Neuronal stem cell (in vitro differentiated cells): ENCODE results near the gene WDPCP.

Source experiments
- DNase-seq: peaks from one replicate; pipeline ENCODE4 v3.0.0-alpha.2; 2013; ENCODE audit warnings: low spot score
- H2AFZ ChIP-seq: one replicate; pipeline ENCODE4 v1.6.1; 2013; ENCODE audit warnings: mild to moderate bottlenecking, low read length, inconsistent platforms
- H2AK5ac ChIP-seq: 2 replicates; pipeline ENCODE4 v1.6.1; 2013; ENCODE audit warnings: low read depth, mild to moderate bottlenecking, inconsistent platforms, low read length, moderate library complexity, mixed read lengths
- H2BK120ac ChIP-seq: 2 replicates; pipeline ENCODE4 v1.6.1; 2013; ENCODE audit warnings: low read depth, mild to moderate bottlenecking, inconsistent platforms, low read length, moderate library complexity, mixed read lengths
- H2BK12ac ChIP-seq: one replicate; pipeline ENCODE4 v1.6.1; 2013; ENCODE audit warnings: low read length, inconsistent platforms
- H2BK15ac ChIP-seq: 2 replicates; pipeline ENCODE4 v1.6.1; 2013; ENCODE audit warnings: mild to moderate bottlenecking, low read length, inconsistent platforms, mixed read lengths
- H2BK5ac ChIP-seq: one replicate; pipeline ENCODE4 v1.6.1; 2013; ENCODE audit warnings: inconsistent platforms, mild to moderate bottlenecking, low read length, moderate library complexity
- H3K14ac ChIP-seq: one replicate; pipeline ENCODE4 v1.6.1; 2013; ENCODE audit warnings: low read length, inconsistent platforms
- H3K18ac ChIP-seq: 2 replicates; pipeline ENCODE4 v1.6.1; 2013; ENCODE audit warnings: low read length, inconsistent platforms
- H3K23ac ChIP-seq: 2 replicates; pipeline ENCODE4 v1.6.1; 2013; ENCODE audit warnings: low read depth, mild to moderate bottlenecking, mixed read lengths, low read length, inconsistent platforms; ENCODE audit not compliant: poor library complexity
- H3K27ac ChIP-seq: replicated peaks from 3 replicates; pipeline ENCODE4 v1.5.1; 2013; ENCODE audit warnings: low read length, inconsistent platforms
- H3K27me3 ChIP-seq, 3 experiments: 2 replicates each; pipeline ENCODE4 v1.6.1; 2013; ENCODE audit warnings: low read length in 3 of 3, mild to moderate bottlenecking in 2 of 3, inconsistent platforms in 1 of 3, low read depth in 1 of 3, mixed read lengths in 1 of 3, moderate library complexity in 1 of 3; ENCODE audit not compliant: control insufficient read depth in 3 of 3, insufficient read depth in 3 of 3
- H3K36me3 ChIP-seq, 2 donors: replicated peaks in 1 of 2; 2 replicates each; pipeline ENCODE4 v1.6.1; 2013; ENCODE audit warnings: low read length in 2 of 2; ENCODE audit not compliant: control insufficient read depth in 2 of 2, insufficient read depth in 2 of 2
- H3K4ac ChIP-seq: 2 replicates; pipeline ENCODE4 v1.6.1; 2013; ENCODE audit warnings: inconsistent platforms, mild to moderate bottlenecking, low read length, moderate library complexity
- H3K4me1 ChIP-seq, 2 donors: 1 replicate in 1 of 2; 2 replicates in 1 of 2; pipeline ENCODE4 v1.6.1; 2013; ENCODE audit warnings: low read length in 2 of 2, low read depth in 1 of 2; ENCODE audit not compliant: control insufficient read depth in 2 of 2, insufficient read depth in 1 of 2
- H3K4me2 ChIP-seq: one replicate; pipeline ENCODE4 v1.6.1; 2013; ENCODE audit warnings: mild to moderate bottlenecking, low read length, inconsistent platforms; ENCODE audit not compliant: insufficient read depth, poor library complexity, severe bottlenecking
- H3K4me3 ChIP-seq, 2 donors: 2 replicates each; pipeline ENCODE4 v1.5.1; 2013; ENCODE audit warnings: low read length in 2 of 2, mild to moderate bottlenecking in 2 of 2, inconsistent platforms in 1 of 2, moderate library complexity in 1 of 2
- H3K79me1 ChIP-seq: one replicate; pipeline ENCODE4 v1.6.1; 2013; ENCODE audit warnings: low read depth, mild to moderate bottlenecking, inconsistent platforms, low read length, moderate library complexity
- H3K9ac ChIP-seq: one replicate; pipeline ENCODE4 v1.6.1; 2013; ENCODE audit warnings: mild to moderate bottlenecking, low read depth, low read length, inconsistent platforms; ENCODE audit not compliant: poor library complexity
- H3K9me3 ChIP-seq, 2 donors: replicated peaks in 1 of 2; 2 replicates each; pipeline versions ENCODE3 to v1.6.1; 2013; ENCODE audit warnings: low read length in 2 of 2, mild to moderate bottlenecking in 2 of 2, inconsistent platforms in 1 of 2, low read depth in 1 of 2, mixed read lengths in 1 of 2, moderate library complexity in 1 of 2; ENCODE audit not compliant: control insufficient read depth in 2 of 2, insufficient read depth in 1 of 2
- H4K8ac ChIP-seq: one replicate; pipeline ENCODE4 v1.6.1; 2013; ENCODE audit warnings: low read depth, mild to moderate bottlenecking, inconsistent platforms, low read length, moderate library complexity
- H4K91ac ChIP-seq: one replicate; pipeline ENCODE4 v1.6.1; 2013; ENCODE audit warnings: low read length, low read depth, mild to moderate bottlenecking, inconsistent platforms; ENCODE audit not compliant: poor library complexity
- WGBS, 2 donors: extraction: QIAGEN DNeasy Blood & Tissue Kit; methylation state at CpG; one replicate each; pipeline ENCODE4 v1.1.7; 2013; ENCODE audit warnings: missing lambda C conversion rate in 2 of 2, mixed read lengths in 1 of 2; ENCODE audit not compliant: insufficient read length in 2 of 2, insufficient replicate concordance in 1 of 2; ENCODE audit errors: extremely low coverage in 2 of 2; 5-methylcytosine and 5-hydroxymethylcytosine counted together

Gene WDPCP

DNA sequence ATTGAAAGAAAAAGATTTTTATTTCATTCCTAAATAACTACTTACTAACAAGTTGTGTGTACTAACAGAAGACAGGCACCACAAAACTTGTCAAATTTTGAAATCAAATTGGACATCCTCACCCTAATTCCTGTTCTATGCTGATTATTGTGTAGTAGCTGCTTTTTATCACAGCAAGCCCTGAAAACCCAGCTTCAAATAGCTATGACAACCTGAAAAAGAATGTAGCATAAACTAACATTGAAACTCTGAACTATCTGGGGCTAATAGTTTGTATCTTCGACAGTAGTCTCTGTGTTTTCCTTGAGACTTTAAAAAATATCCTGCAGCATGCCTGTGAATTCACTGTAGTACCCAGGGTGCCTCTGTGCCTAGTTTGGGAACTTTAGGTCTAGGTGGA lies 122.6 kb downstream of the WDPCP start:
- Histone ChIP-seq H2AK5ac (no peak overlapping the region), H2BK12ac (no peak overlapping the region), H3K27ac (no peak overlapping the region), H3K18ac (no peak overlapping the region), H3K9me3 (peaks cover 0 to 8% of the 10 kb centered on the region in 2 donors), H2BK15ac (no peak overlapping the region), H3K4me1 (no peaks in the 10 kb centered on the region), H3K27me3 (no peaks in the 10 kb centered on the region), H3K4me3 (no peak overlapping the region), H2BK5ac (no peak overlapping the region), H3K9ac (no peak overlapping the region), H3K23ac (no peak overlapping the region), H3K14ac (no peak overlapping the region), H3K4ac (no peak overlapping the region), H2BK120ac (no peak overlapping the region), H3K4me2 (no peak overlapping the region), H3K79me1 (no peaks in the 10 kb centered on the region), H4K91ac (no peak overlapping the region), H3K36me3 (no peaks in the 10 kb centered on the region), H4K8ac (no peak overlapping the region), H2AFZ (no peak overlapping the region)
- DNase-seq = no peak
- WGBS, 2 donors = no CpG with 5 or more reads among the region's 1 CpG

DNA sequence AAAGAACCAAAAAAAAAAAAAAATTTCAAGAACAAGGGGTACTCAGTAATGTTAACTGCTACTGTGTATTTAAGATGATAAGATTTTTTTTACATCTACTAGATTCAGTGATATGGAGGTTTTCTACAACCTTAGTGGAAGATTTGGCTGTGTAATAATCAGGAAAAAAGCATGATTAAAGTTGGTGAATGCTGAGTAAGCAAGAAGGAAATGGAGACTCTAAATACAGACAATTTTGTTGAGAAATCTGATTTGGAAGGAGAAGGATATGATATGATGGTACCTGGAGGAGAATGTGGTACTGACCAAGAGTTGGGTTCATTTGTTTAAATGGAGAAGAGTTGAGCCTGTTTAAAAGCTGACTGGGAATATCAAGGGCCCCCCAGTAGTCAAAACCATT lies 125.1 kb downstream of the WDPCP start:
- H3K4me3 ChIP-seq = no peak overlapping the region
- no peaks in the 10 kb centered on the region for H3K79me1 ChIP-seq
- H3K14ac ChIP-seq = no peak overlapping the region
- H3K9me3 ChIP-seq = peaks cover 0 to 8% of the 10 kb centered on the region in 2 donors
- H2BK15ac ChIP-seq = no peak overlapping the region
- H3K18ac ChIP-seq = no peak overlapping the region
- no peak overlapping the region for H3K23ac ChIP-seq
- H3K9ac ChIP-seq = no peak overlapping the region
- H2BK120ac ChIP-seq = no peak overlapping the region
- H3K4ac ChIP-seq = no peak overlapping the region
- H3K27ac ChIP-seq = no peak overlapping the region
- no peaks in the 10 kb centered on the region for H3K27me3 ChIP-seq
- no peaks in the 10 kb centered on the region for H3K36me3 ChIP-seq
- H2BK5ac ChIP-seq = no peak overlapping the region
- no peak overlapping the region for H4K8ac ChIP-seq
- no peak overlapping the region for H2AFZ ChIP-seq
- H2AK5ac ChIP-seq = no peak overlapping the region
- H2BK12ac ChIP-seq = no peak overlapping the region
- H3K4me1 ChIP-seq = no peaks in the 10 kb centered on the region
- H3K4me2 ChIP-seq = no peak overlapping the region
- no peak for DNase-seq
- H4K91ac ChIP-seq = no peak overlapping the region

DNA sequence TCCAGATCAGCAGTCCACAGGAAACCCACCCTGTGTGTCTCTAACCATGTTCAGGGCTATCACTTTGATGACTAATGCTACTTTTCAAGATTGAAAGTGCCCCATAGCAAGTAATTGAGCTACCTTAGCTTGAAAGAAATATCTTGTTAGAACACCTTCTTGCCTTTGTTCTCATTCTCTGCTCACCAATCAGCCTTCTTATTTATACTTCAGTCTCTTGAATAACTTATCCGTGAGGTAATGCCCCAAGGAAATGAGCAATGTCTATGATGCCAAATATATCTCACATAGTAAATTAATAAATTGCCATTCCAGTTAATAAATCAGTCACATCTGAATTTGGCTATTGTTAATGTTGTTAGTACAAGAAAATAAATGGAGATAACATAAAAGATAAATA lies 141.6 kb downstream of the WDPCP start:
- no peak overlapping the region for H2AFZ ChIP-seq
- no peak overlapping the region for H4K91ac ChIP-seq
- H3K23ac ChIP-seq = no peak overlapping the region
- no peak overlapping the region for H3K4me2 ChIP-seq
- no peak overlapping the region for H2BK12ac ChIP-seq
- H2BK15ac ChIP-seq = no peak overlapping the region
- no peak overlapping the region for H4K8ac ChIP-seq
- H3K18ac ChIP-seq = no peak overlapping the region
- no peaks in the 10 kb centered on the region for H3K36me3 ChIP-seq
- H3K79me1 ChIP-seq = no peaks in the 10 kb centered on the region
- no peak overlapping the region for H2AK5ac ChIP-seq
- H3K27ac ChIP-seq = no peak overlapping the region
- H3K4ac ChIP-seq = no peak overlapping the region
- no peak for DNase-seq
- H3K14ac ChIP-seq = no peak overlapping the region
- no peak overlapping the region for H3K4me3 ChIP-seq
- no CpG with 5 or more reads among the region's 1 CpG for WGBS, 2 donors
- no peak overlapping the region for H2BK5ac ChIP-seq
- no peak overlapping the region for H3K9ac ChIP-seq
- no peaks in the 10 kb centered on the region for H3K27me3 ChIP-seq
- peaks cover 0 to 1% of the 10 kb centered on the region in 2 donors for H3K4me1 ChIP-seq
- no peak overlapping the region for H2BK120ac ChIP-seq
- no peaks in the 10 kb centered on the region for H3K9me3 ChIP-seq

DNA sequence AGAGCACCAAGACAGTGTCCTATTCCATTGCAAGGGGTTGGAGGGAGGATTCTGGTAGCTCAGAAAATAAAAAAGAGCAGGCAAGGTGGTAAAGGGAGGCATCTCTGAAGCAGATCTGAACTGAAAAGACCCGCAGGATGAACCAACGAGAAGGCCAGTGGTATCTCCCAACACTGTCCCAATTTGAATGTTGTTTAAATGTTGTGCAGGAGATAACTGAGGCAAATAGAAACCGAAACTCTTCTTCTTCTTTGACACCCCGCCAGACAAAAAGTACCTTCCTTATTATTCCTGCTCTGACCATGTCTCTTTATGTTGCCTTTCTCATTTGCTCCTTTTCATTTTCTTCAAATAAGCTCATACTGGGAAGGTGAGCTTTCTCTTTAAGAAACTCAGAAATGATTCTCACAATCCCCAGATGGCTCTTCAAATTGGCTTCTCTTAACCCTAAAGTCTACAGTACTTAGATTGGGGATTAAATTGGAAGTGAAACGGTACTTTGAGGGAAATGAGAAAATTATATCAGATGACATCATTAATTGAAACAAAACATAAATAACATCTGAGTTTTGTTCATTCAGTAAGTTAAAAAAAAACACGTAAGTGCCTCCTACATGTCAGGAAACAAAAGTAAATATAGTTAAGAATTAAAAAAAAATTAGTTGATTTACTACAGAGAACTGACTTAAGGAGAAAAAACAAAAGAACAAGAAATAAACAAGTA lies 143.6 kb downstream of the WDPCP start:
- Histone ChIP-seq H2BK120ac (no peak overlapping the region), H4K8ac (no peak overlapping the region), H2BK12ac (no peak overlapping the region), H3K4ac (no peak overlapping the region), H4K91ac (no peak overlapping the region), H3K4me2 (no peak overlapping the region), H3K27me3 (no peaks in the 10 kb centered on the region), H3K4me3 (no peak overlapping the region), H2BK5ac (no peak overlapping the region), H3K14ac (no peak overlapping the region), H2AK5ac (no peak overlapping the region), H3K23ac (no peak overlapping the region), H3K9me3 (no peaks in the 10 kb centered on the region), H3K18ac (no peak overlapping the region), H3K36me3 (no peaks in the 10 kb centered on the region), H3K4me1 (peaks cover 0 to 1% of the 10 kb centered on the region in 2 donors), H2AFZ (no peak overlapping the region), H3K79me1 (no peaks in the 10 kb centered on the region), H2BK15ac (no peak overlapping the region), H3K9ac (no peak overlapping the region), H3K27ac (no peak overlapping the region)
- no CpG with 5 or more reads among the region's 6 CpGs for WGBS, 2 donors
- no peak for DNase-seq
